Body of pancreas (tissue), 4 donors: ENCODE results near the gene LCN6. TPM values are rescaled to one million over a fixed set of nuclear protein-coding genes. Genes with fewer than 3 reads are reported as not detected.

Source experiments
- ATAC-seq: fragments of 150-250 bp; one replicate; pipeline ENCODE4 v1.9.1; 2016
- DNase-seq, 4 donors: peaks; one replicate each; pipeline ENCODE4 v3.0.0-alpha.2; 2019
- H3K27ac ChIP-seq, 4 donors: fragments of 200-600 bp; sonication (generic); 1 replicate in 3 of 4; 2 replicates in 1 of 4; pipeline versions ENCODE4 v1.5.1 to v1.6.1; 2016 to 2019; ENCODE audit warnings: mild to moderate bottlenecking in 1 of 4, mixed read lengths in 1 of 4, moderate library complexity in 1 of 4
- H3K27me3 ChIP-seq, 2 donors: fragments of 200-600 bp; sonication (generic); one replicate each; pipeline ENCODE4 v1.6.0; 2016; ENCODE audit warnings: mild to moderate bottlenecking in 1 of 2
- H3K36me3 ChIP-seq, 2 donors: fragments of 200-600 bp; sonication (generic); replicated peaks in 1 of 2; 2 replicates each; pipeline ENCODE4 v1.5.1; 2016; ENCODE audit warnings: low read depth in 2 of 2; ENCODE audit not compliant: insufficient read depth in 1 of 2
- H3K4me1 ChIP-seq: fragments of 200-600 bp; sonication (generic); one replicate; pipeline ENCODE4 v1.6.0; 2016
- H3K4me3 ChIP-seq, 2 donors: fragments of 200-600 bp; sonication (generic); 1 replicate in 1 of 2; 2 replicates in 1 of 2; pipeline ENCODE4 v1.5.1; 2016 to 2019
- H3K9me3 ChIP-seq, 3 donors: fragments of 200-600 bp; sonication (generic); 1 replicate in 2 of 3; 2 replicates in 1 of 3; pipeline ENCODE4 v1.5.1; 2016
- CTCF ChIP-seq, 7 experiments: fragments of 450-650 bp in 4 of 7; fragments of 200-600 bp in 3 of 7; sonication (generic) in 3 of 7; IDR thresholded peaks; one replicate each; pipeline ENCODE4 v1.5.1; 2016 to 2019; ENCODE audit warnings: antibody characterized with exemption in 7 of 7
- POLR2A ChIP-seq, 3 donors: fragments of 450-650 bp; IDR thresholded peaks; one replicate each; pipeline ENCODE4 v1.6.1; 2016; ENCODE audit warnings: antibody characterized with exemption in 3 of 3, mild to moderate bottlenecking in 2 of 3
- WGBS, 2 donors: methylation state at CpG; one replicate each; pipeline ENCODE4 v1.1.5; 2017; 5-methylcytosine and 5-hydroxymethylcytosine counted together
- intact Hi-C: fragments of 100-400 bp; cut with DNase I; formaldehyde crosslinking; loops from one replicate; pipeline ENCODE4 v1.15.1; 2023
- total RNA-seq, 2 donors: library from RNA; depleted of rRNA; stranded (reverse); fragments of >200 nt; gene quantifications; one replicate each; pipeline ENCODE4 v1.1.0, GENCODE V29; 2016

Gene LCN6
- total RNA-seq, 2 donors from 2014 or later, result not detected

- no peaks in the 10 kb centered on the region for H3K36me3 ChIP-seq
- H3K27me3 ChIP-seq, result no peaks in the 10 kb centered on the region
- WGBS, 2 donors, result 68% methylated on average over 14 to 15 of the region's 17 CpGs
- TF ChIP-seq CTCF (IDR thresholded peaks at IDR 0.05), result no peak
- H3K27ac ChIP-seq, result no peak overlapping the region
- intact Hi-C loops, result no loop called here
- H3K4me1 ChIP-seq, result peaks cover 70% of the 10 kb centered on the region
- ATAC-seq (no peak), DNase-seq (peak in 2 of 4 donors; percentile 34 to 35)
- H3K9me3 ChIP-seq, result no peaks in the 10 kb centered on the region
- no peak overlapping the region for H3K4me3 ChIP-seq
Observed at GRCh38 chr9:136793086-136793946, 45.0 kb upstream of the LCN6 start.

GRCh38 chr9:136792321-136793085 lies 44.2 kb upstream of the LCN6 start:
- ATAC-seq (no peak), DNase-seq (peak in 2 of 4 donors; percentile 13 to 45)
- no peak for TF ChIP-seq CTCF (IDR thresholded peaks at IDR 0.05)
- TF ChIP-seq POLR2A (IDR thresholded peaks at IDR 0.05), result no peak
- Histone ChIP-seq H3K36me3 (no peaks in the 10 kb centered on the region), H3K27ac (peak overlapping the region; percentile 89 to 99 (median 96)), H3K9me3 (no peaks in the 10 kb centered on the region), H3K27me3 (no peaks in the 10 kb centered on the region), H3K4me3 (no peak overlapping the region), H3K4me1 (peaks cover 71% of the 10 kb centered on the region)
- WGBS, 2 donors, result 54 to 60% methylated on average over 13 to 14 of the region's 15 CpGs
- intact Hi-C loops, result no loop called here

GRCh38 chr9:136791516-136792276 lies 43.4 kb upstream of the LCN6 start:
- TF ChIP-seq POLR2A (IDR thresholded peaks at IDR 0.05), result peak; percentile 60 to 84 (median 81)
- peak; percentile 94 to 99 (median 97) for TF ChIP-seq CTCF (IDR thresholded peaks at IDR 0.05)
- Histone ChIP-seq H3K4me3 (peak overlapping the region in 1 of 2 donors; percentile 49), H3K4me1 (peaks cover 64% of the 10 kb centered on the region), H3K9me3 (no peaks in the 10 kb centered on the region), H3K36me3 (no peaks in the 10 kb centered on the region), H3K27me3 (no peaks in the 10 kb centered on the region), H3K27ac (peak overlapping the region; percentile 89 to 99 (median 96))
- intact Hi-C loops, result no loop called here
- ATAC-seq, result peak; percentile 61
- DNase-seq, result peak; percentile 84 to 90 (median 88)
- 0 to 1% methylated on average over 3 to 27 of the region's 29 CpGs for WGBS, 2 donors

- WGBS, 2 donors, result 1% methylated on average over 10 to 60 of the region's 70 CpGs
- DNase-seq (peak; percentile 100), ATAC-seq (peak; percentile 88)
- TF ChIP-seq POLR2A (IDR thresholded peaks at IDR 0.05) (peak; percentile 80 to 92 (median 85)), CTCF (IDR thresholded peaks at IDR 0.05) (no peak)
- Histone ChIP-seq H3K27me3 (no peaks in the 10 kb centered on the region), H3K27ac (peak within 1 kb of the TSS; percentile 89 to 99 (median 96)), H3K36me3 (no peaks in the 10 kb centered on the region), H3K4me1 (peaks cover 60% of the 10 kb centered on the region), H3K9me3 (no peaks in the 10 kb centered on the region), H3K4me3 (peak within 1 kb of the TSS in 1 of 2 donors; percentile 49)
- intact Hi-C loops, result no loop called here
Observed at GRCh38 chr9:136790640-136791515, 42.6 kb upstream of the LCN6 start, which contains the start of gene TMEM141. Gene TMEM141, plus strand, starts transcription at chr9:136791344. Its CDS starts 27 bp downstream, at chr9:136791371.
